Omental fat pad (tissue), 4 donors: ENCODE results near the gene UBE2O. TPM values are rescaled to one million over a fixed set of nuclear protein-coding genes. Genes with fewer than 3 reads are reported as not detected.

ENCODE experiments used
- ATAC-seq: fragments of 150-250 bp; one replicate; pipeline ENCODE4 v1.9.1; 2016; ENCODE audit warnings: mild to moderate bottlenecking, moderate library complexity; ENCODE audit not compliant: low FRiP score
- DNase-seq: peaks from one replicate; pipeline ENCODE4 v3.0.0-alpha.2; 2019; ENCODE audit warnings: low spot score
- CTCF ChIP-seq, 3 donors: fragments of 450-650 bp; IDR thresholded peaks; one replicate each; pipeline ENCODE4 v1.5.1; 2016 to 2017; ENCODE audit warnings: antibody characterized with exemption in 3 of 3, mild to moderate bottlenecking in 3 of 3, moderate library complexity in 2 of 3
- total RNA-seq, 4 donors: library from RNA; depleted of rRNA; stranded (reverse); fragments of >200 nt; gene quantifications; one replicate each; pipeline ENCODE4 v1.1.0, GENCODE V29; 2016

The UBE2O gene
- total RNA-seq, 4 donors from 2014 or later = 12.5 to 27.5 (median 20.0) TPM

GRCh38 chr17:76416457-76416856 is 36.5 kb downstream of the UBE2O start:
- no peak for DNase-seq
- no peak for TF ChIP-seq CTCF (IDR thresholded peaks at IDR 0.05)
- no peak for ATAC-seq

- TF ChIP-seq CTCF (IDR thresholded peaks at IDR 0.05) = no peak
- ATAC-seq (no peak), DNase-seq (no peak)
These were observed 37.2 kb downstream of the UBE2O start for GRCh38 chr17:76415786-76416185.

- ATAC-seq (no peak), DNase-seq (no peak)
These were observed 38.3 kb downstream of the UBE2O start for GRCh38 chr17:76414334-76415295.

GRCh38 chr17:76411247-76411646 is 41.7 kb downstream of the UBE2O start:
- ATAC-seq (no peak), DNase-seq (no peak)
- TF ChIP-seq CTCF (IDR thresholded peaks at IDR 0.05) = no peak

More at GRCh38 chr17:76414334-76415295, 38.3 kb downstream of the UBE2O start:
- TF ChIP-seq CTCF (IDR thresholded peaks at IDR 0.05) = no peak

GRCh38 chr17:76410328-76410965 is 42.5 kb downstream of the UBE2O start:
- TF ChIP-seq CTCF (IDR thresholded peaks at IDR 0.05) = no peak
- ATAC-seq = no peak
- DNase-seq = no peak

GRCh38 chr17:76408037-76408849 is 44.7 kb downstream of the UBE2O start:
- DNase-seq (no peak), ATAC-seq (no peak)
- peak in 1 of 3 donors; percentile 10 for TF ChIP-seq CTCF (IDR thresholded peaks at IDR 0.05)
